Measurements from ENCODE around the gene COPS9.

The COPS9 gene

DNA sequence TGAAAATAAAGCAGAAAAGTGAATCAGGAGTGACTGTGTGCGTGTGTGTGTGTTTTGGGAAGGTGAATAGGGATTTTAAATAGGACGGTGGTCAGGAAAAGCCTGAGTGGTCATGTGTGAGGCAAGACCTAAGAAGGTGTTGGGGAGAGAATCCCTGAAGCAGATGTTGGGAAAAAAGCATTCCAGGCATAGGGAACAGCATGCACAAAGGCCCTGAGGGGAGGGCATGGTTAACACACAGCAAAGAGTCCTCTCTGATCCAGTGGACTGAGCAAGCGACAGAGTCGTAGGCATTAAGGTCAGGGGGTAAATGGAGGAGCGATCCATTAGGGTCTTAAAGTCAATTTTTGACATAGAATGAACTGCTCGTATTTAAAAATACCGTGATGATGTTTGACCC lies 38.4 kb upstream of the COPS9 start:
- TF ChIP-seq Cebpa-rat (IDR thresholded peaks at IDR 0.05): no peak
- no peaks in the 10 kb centered on the region for H3K4me1 ChIP-seq
- no peaks in the 10 kb centered on the region for H3K27me3 ChIP-seq
- no peak overlapping the region for H3K27ac ChIP-seq
- no peak overlapping the region for H3K4me2 ChIP-seq
- no peaks in the 10 kb centered on the region for H4K20me1 ChIP-seq
- no peak overlapping the region for H3K9ac ChIP-seq
- H3K9me3 ChIP-seq: peaks cover 15% of the 10 kb centered on the region
- no peak overlapping the region for H3K4me3 ChIP-seq
- H3K36me3 ChIP-seq: no peaks in the 10 kb centered on the region

GRCh38 chr2:240172071-240172895 lies 36.2 kb upstream of the COPS9 start:
- no peak overlapping the region for H3K4me2 ChIP-seq
- H3K27me3 ChIP-seq: no peaks in the 10 kb centered on the region
- no peak for TF ChIP-seq Cebpa-rat (IDR thresholded peaks at IDR 0.05)
- peaks cover 15% of the 10 kb centered on the region for H3K9me3 ChIP-seq
- no peak overlapping the region for H3K27ac ChIP-seq
- H3K36me3 ChIP-seq: no peaks in the 10 kb centered on the region
- no peaks in the 10 kb centered on the region for H4K20me1 ChIP-seq
- no peak overlapping the region for H3K9ac ChIP-seq
- H3K4me1 ChIP-seq: no peaks in the 10 kb centered on the region
- H3K4me3 ChIP-seq: no peak overlapping the region

DNA sequence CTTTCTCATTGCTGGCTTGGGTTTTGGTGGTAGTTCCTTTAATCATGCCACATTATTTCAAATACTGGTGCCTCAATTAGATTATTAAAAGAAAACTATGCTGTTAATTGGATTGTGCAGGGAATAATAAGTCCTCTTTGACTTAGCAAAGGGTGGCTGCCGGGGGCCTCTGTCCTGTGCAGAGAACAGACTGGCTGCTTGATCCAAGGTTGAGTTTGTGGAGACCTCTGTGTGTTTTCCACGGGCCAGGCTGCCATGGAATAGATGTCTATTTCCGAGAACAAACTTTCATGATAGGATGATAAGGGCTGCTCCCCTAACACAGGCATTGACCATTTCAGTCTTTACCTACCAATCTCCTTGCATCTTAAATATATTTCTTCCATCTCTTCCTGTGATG lies 34.8 kb upstream of the COPS9 start:
- peaks cover 15% of the 10 kb centered on the region for H3K9me3 ChIP-seq

GRCh38 chr2:240170354-240170735 lies 34.2 kb upstream of the COPS9 start:
- peaks cover 15% of the 10 kb centered on the region for H3K9me3 ChIP-seq
- no peaks in the 10 kb centered on the region for H3K4me1 ChIP-seq
- H3K4me2 ChIP-seq: no peak overlapping the region
- H3K4me3 ChIP-seq: no peak overlapping the region
- no peaks in the 10 kb centered on the region for H3K36me3 ChIP-seq
- no peak for TF ChIP-seq Cebpa-rat (IDR thresholded peaks at IDR 0.05)
- H3K27me3 ChIP-seq: no peaks in the 10 kb centered on the region
- H3K9ac ChIP-seq: no peak overlapping the region
- no peaks in the 10 kb centered on the region for H4K20me1 ChIP-seq
- no peak overlapping the region for H3K27ac ChIP-seq

More for the DNA sequence above, 34.8 kb upstream of the COPS9 start:
- no peak overlapping the region for H3K27ac ChIP-seq
- no peaks in the 10 kb centered on the region for H3K4me1 ChIP-seq
- no peaks in the 10 kb centered on the region for H4K20me1 ChIP-seq
- H3K27me3 ChIP-seq: no peaks in the 10 kb centered on the region
- no peak overlapping the region for H3K9ac ChIP-seq
- H3K4me3 ChIP-seq: no peak overlapping the region
- H3K36me3 ChIP-seq: no peaks in the 10 kb centered on the region
- TF ChIP-seq Cebpa-rat (IDR thresholded peaks at IDR 0.05): no peak
- H3K4me2 ChIP-seq: no peak overlapping the region

DNA sequence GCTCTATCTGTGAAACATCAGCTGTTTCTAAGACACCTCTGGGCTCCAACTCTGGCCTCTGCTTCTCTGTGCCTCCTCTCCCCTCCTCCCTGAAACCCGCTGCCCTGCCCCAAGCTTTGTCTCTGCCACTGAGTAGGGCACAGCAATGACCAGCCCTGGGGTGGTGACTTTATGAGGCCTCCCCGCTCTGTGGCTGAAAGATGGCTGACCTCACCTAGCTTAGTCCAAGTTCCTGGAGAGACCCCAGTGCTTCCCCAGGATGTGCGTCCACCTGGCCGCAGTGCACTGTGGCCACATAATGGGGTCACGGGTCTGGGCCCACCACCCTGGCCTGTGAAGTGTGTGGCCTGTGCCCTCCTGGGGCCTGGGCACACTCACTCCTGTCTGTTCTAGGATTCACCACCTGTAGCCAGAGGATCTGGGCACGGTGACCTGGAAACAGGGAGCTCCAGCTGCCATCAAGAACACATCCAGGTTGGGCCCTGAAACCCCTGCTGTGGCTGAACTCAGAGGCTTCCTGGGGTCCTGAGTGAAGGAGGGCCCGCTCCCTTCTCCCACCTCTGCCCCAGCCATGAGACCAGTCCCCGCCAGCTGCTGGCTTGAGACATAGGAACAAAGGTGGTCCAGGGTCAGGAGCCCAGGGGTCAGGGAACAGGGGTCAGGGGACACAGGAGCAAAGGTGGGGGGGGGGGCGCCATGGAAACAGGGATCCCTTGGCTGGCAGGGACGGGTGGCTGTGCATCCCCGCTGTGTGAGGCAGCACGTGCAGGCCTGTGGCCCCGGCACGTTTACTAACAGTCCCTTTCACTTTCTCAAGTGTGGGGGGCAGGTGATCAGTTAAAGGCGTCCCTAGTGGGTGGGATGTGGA lies 33.6 kb upstream of the COPS9 start:
- no peak for TF ChIP-seq Cebpa-rat (IDR thresholded peaks at IDR 0.05)
- Histone ChIP-seq H3K27ac (no peak overlapping the region), H3K4me2 (no peak overlapping the region), H4K20me1 (no peaks in the 10 kb centered on the region), H3K36me3 (no peaks in the 10 kb centered on the region), H3K4me3 (no peak overlapping the region), H3K9ac (no peak overlapping the region), H3K4me1 (no peaks in the 10 kb centered on the region), H3K9me3 (peaks cover 15% of the 10 kb centered on the region), H3K27me3 (no peaks in the 10 kb centered on the region)

GRCh38 chr2:240168546-240169361 lies 32.6 kb upstream of the COPS9 start:
- Histone ChIP-seq H3K27me3 (no peaks in the 10 kb centered on the region), H3K4me3 (no peak overlapping the region)

GRCh38 chr2:240168041-240168440 lies 31.9 kb upstream of the COPS9 start:
- H3K4me3 ChIP-seq: no peak overlapping the region
- no peaks in the 10 kb centered on the region for H4K20me1 ChIP-seq

More at GRCh38 chr2:240168546-240169361, 32.6 kb upstream of the COPS9 start:
- Histone ChIP-seq H3K27ac (no peak overlapping the region), H3K36me3 (no peaks in the 10 kb centered on the region), H3K4me2 (no peak overlapping the region), H3K9me3 (peaks cover 15% of the 10 kb centered on the region), H3K9ac (no peak overlapping the region), H3K4me1 (no peaks in the 10 kb centered on the region), H4K20me1 (no peaks in the 10 kb centered on the region)
- no peak for TF ChIP-seq Cebpa-rat (IDR thresholded peaks at IDR 0.05)

DNA sequence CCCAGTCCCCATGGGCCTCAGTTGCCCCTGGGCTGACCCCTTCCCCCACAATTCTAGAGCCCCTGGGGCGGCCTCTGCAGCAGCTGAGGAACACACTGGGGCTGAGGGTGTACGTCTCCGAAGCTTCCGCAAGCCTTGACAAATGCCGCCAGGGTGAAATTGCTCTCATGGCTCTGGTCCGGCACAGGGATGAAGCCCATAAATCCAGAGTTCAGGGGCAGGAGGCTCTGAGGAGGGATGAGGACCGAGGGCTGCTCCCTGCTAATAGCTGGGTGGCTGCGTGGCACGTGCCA lies 31.4 kb upstream of the COPS9 start:
- H3K9me3 ChIP-seq: peaks cover 8% of the 10 kb centered on the region
- H3K4me3 ChIP-seq: no peak overlapping the region
- no peak for TF ChIP-seq Cebpa-rat (IDR thresholded peaks at IDR 0.05)

More at GRCh38 chr2:240168041-240168440, 31.9 kb upstream of the COPS9 start:
- Histone ChIP-seq H3K4me1 (no peaks in the 10 kb centered on the region), H3K36me3 (no peaks in the 10 kb centered on the region), H3K9me3 (peaks cover 13% of the 10 kb centered on the region), H3K4me2 (no peak overlapping the region), H3K27me3 (no peaks in the 10 kb centered on the region), H3K9ac (no peak overlapping the region), H3K27ac (no peak overlapping the region)
- no peak for TF ChIP-seq Cebpa-rat (IDR thresholded peaks at IDR 0.05)

GRCh38 chr2:240166761-240167587 lies 30.9 kb upstream of the COPS9 start:
- Histone ChIP-seq H3K4me2 (no peak overlapping the region), H3K4me3 (no peak overlapping the region), H4K20me1 (no peaks in the 10 kb centered on the region), H3K27ac (no peak overlapping the region), H3K27me3 (no peaks in the 10 kb centered on the region), H3K36me3 (no peaks in the 10 kb centered on the region), H3K9ac (no peak overlapping the region), H3K4me1 (no peaks in the 10 kb centered on the region), H3K9me3 (peaks cover 2% of the 10 kb centered on the region)
- no peak for TF ChIP-seq Cebpa-rat (IDR thresholded peaks at IDR 0.05)

More for the DNA sequence above, 31.4 kb upstream of the COPS9 start:
- H3K4me1 ChIP-seq: no peaks in the 10 kb centered on the region
- H3K27ac ChIP-seq: no peak overlapping the region
- no peaks in the 10 kb centered on the region for H3K36me3 ChIP-seq
- no peak overlapping the region for H3K4me2 ChIP-seq
- H3K9ac ChIP-seq: no peak overlapping the region
- no peaks in the 10 kb centered on the region for H3K27me3 ChIP-seq
- no peaks in the 10 kb centered on the region for H4K20me1 ChIP-seq

Data from BLaER1 (cell line).